HL-60 (cell line): Measurements from ENCODE around the gene ATG16L1.

Source experiments
- GABPA ChIP-seq: IDR thresholded peaks from 2 replicates; pipeline ENCODE4 v1.6.1; 2012; ENCODE audit warnings: low read depth
- POLR2AphosphoS5 ChIP-seq: IDR thresholded peaks from 2 replicates; pipeline ENCODE4 v1.6.1; 2012; ENCODE audit warnings: low read depth
- REST ChIP-seq: IDR thresholded peaks from 2 replicates; pipeline ENCODE4 v1.6.1; 2012; ENCODE audit warnings: low read depth; ENCODE audit not compliant: insufficient replicate concordance
- TF ChIP-seq, protein P1 (sequence below): IDR thresholded peaks from one replicate; pipeline ENCODE4 v1.5.1; 2011; ENCODE audit warnings: low read length, control low read depth, inconsistent platforms; ENCODE audit not compliant: insufficient read depth

GRCh38 chr2:233234264-233234663, 17.2 kb upstream of the ATG16L1 start:
- TF ChIP-seq REST (no peak), POLR2AphosphoS5 (no peak), GABPA (no peak)
- TF ChIP-seq, protein P1, sequence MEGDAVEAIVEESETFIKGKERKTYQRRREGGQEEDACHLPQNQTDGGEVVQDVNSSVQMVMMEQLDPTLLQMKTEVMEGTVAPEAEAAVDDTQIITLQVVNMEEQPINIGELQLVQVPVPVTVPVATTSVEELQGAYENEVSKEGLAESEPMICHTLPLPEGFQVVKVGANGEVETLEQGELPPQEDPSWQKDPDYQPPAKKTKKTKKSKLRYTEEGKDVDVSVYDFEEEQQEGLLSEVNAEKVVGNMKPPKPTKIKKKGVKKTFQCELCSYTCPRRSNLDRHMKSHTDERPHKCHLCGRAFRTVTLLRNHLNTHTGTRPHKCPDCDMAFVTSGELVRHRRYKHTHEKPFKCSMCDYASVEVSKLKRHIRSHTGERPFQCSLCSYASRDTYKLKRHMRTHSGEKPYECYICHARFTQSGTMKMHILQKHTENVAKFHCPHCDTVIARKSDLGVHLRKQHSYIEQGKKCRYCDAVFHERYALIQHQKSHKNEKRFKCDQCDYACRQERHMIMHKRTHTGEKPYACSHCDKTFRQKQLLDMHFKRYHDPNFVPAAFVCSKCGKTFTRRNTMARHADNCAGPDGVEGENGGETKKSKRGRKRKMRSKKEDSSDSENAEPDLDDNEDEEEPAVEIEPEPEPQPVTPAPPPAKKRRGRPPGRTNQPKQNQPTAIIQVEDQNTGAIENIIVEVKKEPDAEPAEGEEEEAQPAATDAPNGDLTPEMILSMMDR: no peak
